ENCODE measurements around the gene IBSP.

IBSP gene

GRCh38 chr4:87805971-87806370, 6.6 kb downstream of the IBSP start:
- Histone ChIP-seq H3K9ac (no peak overlapping the region), H2AFZ (no peak overlapping the region), H3K79me2 (no peaks in the 10 kb centered on the region), H3K36me3 (ENCODE audit: control insufficient read depth, insufficient read depth, low read length) (no peaks in the 10 kb centered on the region), H3K4me1 (no peaks in the 10 kb centered on the region), H3K27ac (no peak overlapping the region), H3K4me3 (ENCODE audit: low read depth, low read length) (no peak overlapping the region), H3K27me3 (ENCODE audit: control insufficient read depth, insufficient read depth, low read length) (no peaks in the 10 kb centered on the region), H3K9me3 (ENCODE audit: control insufficient read depth, low read length) (no peaks in the 10 kb centered on the region), H3K4me2 (ENCODE audit: low read length) (no peak overlapping the region)
- no peak for TF ChIP-seq CTCF (IDR thresholded peaks at IDR 0.05)

- Histone ChIP-seq H3K27ac (no peak overlapping the region), H3K79me2 (no peaks in the 10 kb centered on the region), H3K9me3 (ENCODE audit: control insufficient read depth, low read length) (no peaks in the 10 kb centered on the region), H3K27me3 (ENCODE audit: control insufficient read depth, insufficient read depth, low read length) (no peaks in the 10 kb centered on the region), H3K9ac (no peak overlapping the region), H2AFZ (no peak overlapping the region), H3K4me1 (no peaks in the 10 kb centered on the region), H3K4me3 (ENCODE audit: low read depth, low read length) (no peak overlapping the region), H3K4me2 (ENCODE audit: low read length) (no peak overlapping the region), H3K36me3 (ENCODE audit: control insufficient read depth, insufficient read depth, low read length) (no peaks in the 10 kb centered on the region)
- TF ChIP-seq CTCF (IDR thresholded peaks at IDR 0.05): no peak
Observed at GRCh38 chr4:87806520-87806919, 7.2 kb downstream of the IBSP start.

GRCh38 chr4:87807402-87807801, 8.0 kb downstream of the IBSP start:
- H3K79me2 ChIP-seq: no peaks in the 10 kb centered on the region
- no peak overlapping the region for H3K4me3 ChIP-seq (ENCODE audit: low read depth, low read length)
- no peak overlapping the region for H3K9ac ChIP-seq
- H3K9me3 ChIP-seq (ENCODE audit: control insufficient read depth, low read length): no peaks in the 10 kb centered on the region
- H3K36me3 ChIP-seq (ENCODE audit: control insufficient read depth, insufficient read depth, low read length): no peaks in the 10 kb centered on the region
- H2AFZ ChIP-seq: no peak overlapping the region
- H3K27me3 ChIP-seq (ENCODE audit: control insufficient read depth, insufficient read depth, low read length): no peaks in the 10 kb centered on the region
- no peaks in the 10 kb centered on the region for H3K4me1 ChIP-seq
- H3K4me2 ChIP-seq (ENCODE audit: low read length): no peak overlapping the region
- no peak for TF ChIP-seq CTCF (IDR thresholded peaks at IDR 0.05)
- no peak overlapping the region for H3K27ac ChIP-seq

- Histone ChIP-seq H3K27me3 (ENCODE audit: control insufficient read depth, insufficient read depth, low read length) (no peaks in the 10 kb centered on the region), H3K9me3 (ENCODE audit: control insufficient read depth, low read length) (no peaks in the 10 kb centered on the region), H3K4me2 (ENCODE audit: low read length) (no peak overlapping the region), H3K27ac (no peak overlapping the region), H2AFZ (no peak overlapping the region), H3K4me1 (no peaks in the 10 kb centered on the region), H3K4me3 (ENCODE audit: low read depth, low read length) (no peak overlapping the region), H3K36me3 (ENCODE audit: control insufficient read depth, insufficient read depth, low read length) (no peaks in the 10 kb centered on the region), H3K79me2 (no peaks in the 10 kb centered on the region), H3K9ac (no peak overlapping the region)
- no peak for TF ChIP-seq CTCF (IDR thresholded peaks at IDR 0.05)
Observed at GRCh38 chr4:87811977-87812376, 12.6 kb downstream of the IBSP start.

GRCh38 chr4:87819281-87819919, 20.0 kb downstream of the IBSP start:
- no peaks in the 10 kb centered on the region for H3K36me3 ChIP-seq (ENCODE audit: control insufficient read depth, insufficient read depth, low read length)
- H3K9me3 ChIP-seq (ENCODE audit: control insufficient read depth, low read length): no peaks in the 10 kb centered on the region
- H3K79me2 ChIP-seq: no peaks in the 10 kb centered on the region
- no peak overlapping the region for H2AFZ ChIP-seq
- H3K27ac ChIP-seq: no peak overlapping the region
- no peak overlapping the region for H3K4me3 ChIP-seq (ENCODE audit: low read depth, low read length)
- H3K27me3 ChIP-seq (ENCODE audit: control insufficient read depth, insufficient read depth, low read length): no peaks in the 10 kb centered on the region
- H3K4me2 ChIP-seq (ENCODE audit: low read length): no peak overlapping the region
- H3K4me1 ChIP-seq: no peaks in the 10 kb centered on the region
- TF ChIP-seq CTCF (IDR thresholded peaks at IDR 0.05): no peak
- H3K9ac ChIP-seq: no peak overlapping the region
